Ishikawa (cell line): ENCODE measurements around the gene C9orf152.
A peak's percentile ranks its signal among the peaks of the same experiment; 100 is the strongest.

Experiments used
- CEBPB ChIP-seq: IDR thresholded peaks from 2 replicates; pipeline ENCODE4 v1.6.1; 2012
- CREB1 ChIP-seq: IDR thresholded peaks from 2 replicates; pipeline ENCODE4 v1.6.1; 2012; ENCODE audit warnings: low read depth
- EGR1 ChIP-seq: IDR thresholded peaks from 2 replicates; pipeline ENCODE4 v1.6.1; 2012
- EP300 ChIP-seq: IDR thresholded peaks from 2 replicates; pipeline ENCODE4 v1.6.1; 2012; ENCODE audit warnings: borderline replicate concordance
- FOXM1 ChIP-seq: IDR thresholded peaks from 2 replicates; pipeline ENCODE4 v1.6.1; 2012; ENCODE audit warnings: low read depth, borderline replicate concordance
- NFIC ChIP-seq: IDR thresholded peaks from 2 replicates; pipeline ENCODE4 v1.6.1; 2012
- RAD21 ChIP-seq: IDR thresholded peaks from 2 replicates; pipeline ENCODE4 v1.6.1; 2012; ENCODE audit warnings: low read depth
- TAF1 ChIP-seq: IDR thresholded peaks from 2 replicates; pipeline ENCODE4 v1.6.1; 2012; ENCODE audit warnings: low read depth, mild to moderate bottlenecking
- TCF12 ChIP-seq: IDR thresholded peaks from 2 replicates; pipeline ENCODE4 v1.6.1; 2012; ENCODE audit warnings: low read depth
- TEAD4 ChIP-seq: IDR thresholded peaks from 2 replicates; pipeline ENCODE4 v1.6.1; 2012
- YY1 ChIP-seq: IDR thresholded peaks from 2 replicates; pipeline ENCODE4 v1.6.1; 2012; ENCODE audit warnings: low read depth
- ZBTB7A ChIP-seq: IDR thresholded peaks from 2 replicates; pipeline ENCODE4 v1.6.1; 2012; ENCODE audit warnings: low read depth
- TF ChIP-seq, protein P1 (sequence below): IDR thresholded peaks from 2 replicates; pipeline ENCODE4 v1.6.1; 2012
- TF ChIP-seq, protein P2 (sequence below): IDR thresholded peaks from 2 replicates; pipeline ENCODE4 v1.6.1; 2012
- TF ChIP-seq, protein P3 (sequence below): IDR thresholded peaks from 2 replicates; pipeline ENCODE4 v1.6.1; 2012; ENCODE audit warnings: low read depth, mild to moderate bottlenecking

C9orf152 gene, protein sequence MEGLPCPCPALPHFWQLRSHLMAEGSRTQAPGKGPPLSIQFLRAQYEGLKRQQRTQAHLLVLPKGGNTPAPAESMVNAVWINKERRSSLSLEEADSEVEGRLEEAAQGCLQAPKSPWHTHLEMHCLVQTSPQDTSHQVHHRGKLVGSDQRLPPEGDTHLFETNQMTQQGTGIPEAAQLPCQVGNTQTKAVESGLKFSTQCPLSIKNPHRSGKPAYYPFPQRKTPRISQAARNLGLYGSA

DNA sequence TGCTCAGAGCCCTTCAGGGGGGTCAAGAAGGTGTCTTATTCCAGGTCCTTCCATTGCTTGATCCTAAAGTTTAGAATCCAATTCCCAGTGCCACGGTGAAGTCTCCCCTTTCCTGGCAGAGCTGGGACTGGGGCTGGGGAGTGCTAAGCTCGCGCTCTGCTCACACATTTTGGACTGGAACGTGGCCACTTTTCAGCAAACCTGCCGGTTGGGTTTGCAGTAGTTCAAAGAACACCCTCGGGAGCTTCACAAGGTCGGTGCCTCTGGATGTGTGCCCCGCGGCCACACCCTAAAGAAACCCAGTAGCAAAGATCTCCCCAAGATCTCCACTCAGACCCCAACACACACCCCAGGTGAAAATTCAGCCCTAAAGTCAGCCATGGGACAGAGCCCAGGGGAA is at the start of gene C9orf152:
Gene C9orf152, minus strand, starts transcription at position 129 of the 400 bp plus-strand sequence. CDS start 580 bp downstream, outside the sequence.
- TF ChIP-seq NFIC (peak; percentile 39; the same call in 1 of the 2 replicates), TAF1 (no peak)

DNA sequence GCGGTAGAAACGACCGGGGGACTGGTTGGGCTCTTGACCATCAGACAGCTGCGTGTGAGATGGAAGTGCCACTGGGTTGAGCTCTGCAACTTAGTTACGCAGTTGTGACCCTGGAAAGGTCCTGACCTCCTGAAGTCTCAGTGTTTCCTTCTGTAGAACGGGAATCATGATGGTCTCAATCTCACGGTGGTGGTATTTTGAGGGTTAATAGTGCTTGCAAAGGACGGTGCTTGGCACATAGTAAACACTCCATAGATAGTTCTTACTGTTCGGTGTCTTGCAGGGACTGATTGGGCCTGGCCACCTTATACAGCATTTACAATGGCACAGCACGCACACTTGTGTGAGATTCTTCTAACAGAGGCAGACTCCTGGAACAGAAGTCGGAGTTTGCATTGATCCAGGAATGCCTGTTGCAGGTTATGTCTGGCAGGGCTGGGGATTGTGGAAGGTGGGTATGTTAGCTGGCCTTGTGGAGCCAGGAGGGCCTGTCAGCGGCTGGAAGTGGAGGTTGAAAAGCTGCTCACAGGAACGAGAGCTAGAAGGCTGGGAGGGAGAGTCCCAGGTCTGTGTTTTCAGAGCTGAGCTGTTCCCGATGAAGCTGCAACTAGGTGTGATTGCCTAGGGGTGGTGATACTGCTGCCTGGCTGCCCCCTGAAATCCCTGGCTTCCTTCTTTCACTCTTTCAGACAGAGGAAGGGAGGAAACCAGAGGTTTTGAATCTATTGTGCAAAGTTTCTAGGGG is 49.3 kb upstream of the C9orf152 start:
- no peak for TF ChIP-seq TAF1
- no peak for TF ChIP-seq CEBPB
- TF ChIP-seq FOXM1, result no peak
- no peak for TF ChIP-seq CREB1
- TF ChIP-seq EP300, result no peak
- TF ChIP-seq, protein P1, sequence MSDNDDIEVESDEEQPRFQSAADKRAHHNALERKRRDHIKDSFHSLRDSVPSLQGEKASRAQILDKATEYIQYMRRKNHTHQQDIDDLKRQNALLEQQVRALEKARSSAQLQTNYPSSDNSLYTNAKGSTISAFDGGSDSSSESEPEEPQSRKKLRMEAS, result no peak
- TF ChIP-seq TEAD4, result no peak
- no peak for TF ChIP-seq ZBTB7A
- no peak for TF ChIP-seq TCF12
- TF ChIP-seq, protein P2, sequence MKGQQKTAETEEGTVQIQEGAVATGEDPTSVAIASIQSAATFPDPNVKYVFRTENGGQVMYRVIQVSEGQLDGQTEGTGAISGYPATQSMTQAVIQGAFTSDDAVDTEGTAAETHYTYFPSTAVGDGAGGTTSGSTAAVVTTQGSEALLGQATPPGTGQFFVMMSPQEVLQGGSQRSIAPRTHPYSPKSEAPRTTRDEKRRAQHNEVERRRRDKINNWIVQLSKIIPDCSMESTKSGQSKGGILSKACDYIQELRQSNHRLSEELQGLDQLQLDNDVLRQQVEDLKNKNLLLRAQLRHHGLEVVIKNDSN, result no peak
- TF ChIP-seq, protein P3, sequence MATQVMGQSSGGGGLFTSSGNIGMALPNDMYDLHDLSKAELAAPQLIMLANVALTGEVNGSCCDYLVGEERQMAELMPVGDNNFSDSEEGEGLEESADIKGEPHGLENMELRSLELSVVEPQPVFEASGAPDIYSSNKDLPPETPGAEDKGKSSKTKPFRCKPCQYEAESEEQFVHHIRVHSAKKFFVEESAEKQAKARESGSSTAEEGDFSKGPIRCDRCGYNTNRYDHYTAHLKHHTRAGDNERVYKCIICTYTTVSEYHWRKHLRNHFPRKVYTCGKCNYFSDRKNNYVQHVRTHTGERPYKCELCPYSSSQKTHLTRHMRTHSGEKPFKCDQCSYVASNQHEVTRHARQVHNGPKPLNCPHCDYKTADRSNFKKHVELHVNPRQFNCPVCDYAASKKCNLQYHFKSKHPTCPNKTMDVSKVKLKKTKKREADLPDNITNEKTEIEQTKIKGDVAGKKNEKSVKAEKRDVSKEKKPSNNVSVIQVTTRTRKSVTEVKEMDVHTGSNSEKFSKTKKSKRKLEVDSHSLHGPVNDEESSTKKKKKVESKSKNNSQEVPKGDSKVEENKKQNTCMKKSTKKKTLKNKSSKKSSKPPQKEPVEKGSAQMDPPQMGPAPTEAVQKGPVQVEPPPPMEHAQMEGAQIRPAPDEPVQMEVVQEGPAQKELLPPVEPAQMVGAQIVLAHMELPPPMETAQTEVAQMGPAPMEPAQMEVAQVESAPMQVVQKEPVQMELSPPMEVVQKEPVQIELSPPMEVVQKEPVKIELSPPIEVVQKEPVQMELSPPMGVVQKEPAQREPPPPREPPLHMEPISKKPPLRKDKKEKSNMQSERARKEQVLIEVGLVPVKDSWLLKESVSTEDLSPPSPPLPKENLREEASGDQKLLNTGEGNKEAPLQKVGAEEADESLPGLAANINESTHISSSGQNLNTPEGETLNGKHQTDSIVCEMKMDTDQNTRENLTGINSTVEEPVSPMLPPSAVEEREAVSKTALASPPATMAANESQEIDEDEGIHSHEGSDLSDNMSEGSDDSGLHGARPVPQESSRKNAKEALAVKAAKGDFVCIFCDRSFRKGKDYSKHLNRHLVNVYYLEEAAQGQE, result no peak
- TF ChIP-seq EGR1, result no peak
- TF ChIP-seq NFIC, result no peak
- TF ChIP-seq YY1, result no peak
- TF ChIP-seq RAD21, result no peak

DNA sequence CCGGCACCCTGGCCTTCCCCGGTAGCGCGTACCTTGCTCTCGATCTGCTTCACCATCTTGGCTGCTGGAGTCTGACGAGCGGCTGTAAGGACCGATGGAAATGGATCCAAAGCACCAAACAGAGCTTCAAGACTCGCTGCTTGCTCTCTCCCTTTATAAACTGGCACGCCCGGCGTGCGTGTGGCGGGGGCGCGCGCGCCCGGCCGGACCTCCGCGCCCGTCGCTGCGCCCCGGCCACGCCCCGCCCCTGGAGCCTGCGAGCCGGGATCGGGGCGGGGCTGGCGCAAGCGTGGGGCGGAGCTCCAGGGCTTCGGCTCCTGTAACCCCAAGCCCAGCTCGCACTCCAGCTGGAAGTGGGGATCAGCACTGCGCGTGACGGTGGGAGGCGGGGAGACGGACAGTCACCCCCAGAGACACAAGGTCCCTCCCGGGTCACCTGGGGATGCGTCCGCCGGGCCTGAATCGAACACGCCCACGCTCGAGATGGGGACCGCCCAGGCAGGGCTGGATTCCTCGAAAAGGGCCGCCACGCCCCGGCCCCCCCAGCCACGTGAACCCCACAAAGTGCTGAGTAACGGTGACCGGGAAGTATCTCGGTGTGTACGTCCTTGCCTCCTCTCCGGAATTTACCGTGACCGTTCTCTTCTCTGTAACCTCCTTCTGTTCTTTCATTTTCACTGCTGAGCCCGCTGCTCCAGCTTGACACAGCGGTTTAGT is 48.6 kb upstream of the C9orf152 start, which contains the start of gene TXN:
Gene TXN, minus strand, starts transcription at position 128 of the 717 bp plus-strand sequence. Its CDS starts 72 bp downstream, at position 56.
- peak; percentile 48; the same call in 1 of the 2 replicates for TF ChIP-seq YY1
- no peak; the same call in 1 of the 2 replicates for TF ChIP-seq ZBTB7A
- no peak for TF ChIP-seq TCF12
- peak; percentile 90 for TF ChIP-seq EGR1
- peak; percentile 85 for TF ChIP-seq TAF1
- no peak for TF ChIP-seq RAD21
- TF ChIP-seq, protein P2, result peak; percentile 77
- TF ChIP-seq, protein P1, result peak; percentile 89
- TF ChIP-seq CEBPB, result no peak
- no peak for TF ChIP-seq NFIC
- TF ChIP-seq EP300, result 0 out of 2 replicates have a peak, but pooled peaks have one; percentile 10
- TF ChIP-seq TEAD4, result no peak

DNA sequence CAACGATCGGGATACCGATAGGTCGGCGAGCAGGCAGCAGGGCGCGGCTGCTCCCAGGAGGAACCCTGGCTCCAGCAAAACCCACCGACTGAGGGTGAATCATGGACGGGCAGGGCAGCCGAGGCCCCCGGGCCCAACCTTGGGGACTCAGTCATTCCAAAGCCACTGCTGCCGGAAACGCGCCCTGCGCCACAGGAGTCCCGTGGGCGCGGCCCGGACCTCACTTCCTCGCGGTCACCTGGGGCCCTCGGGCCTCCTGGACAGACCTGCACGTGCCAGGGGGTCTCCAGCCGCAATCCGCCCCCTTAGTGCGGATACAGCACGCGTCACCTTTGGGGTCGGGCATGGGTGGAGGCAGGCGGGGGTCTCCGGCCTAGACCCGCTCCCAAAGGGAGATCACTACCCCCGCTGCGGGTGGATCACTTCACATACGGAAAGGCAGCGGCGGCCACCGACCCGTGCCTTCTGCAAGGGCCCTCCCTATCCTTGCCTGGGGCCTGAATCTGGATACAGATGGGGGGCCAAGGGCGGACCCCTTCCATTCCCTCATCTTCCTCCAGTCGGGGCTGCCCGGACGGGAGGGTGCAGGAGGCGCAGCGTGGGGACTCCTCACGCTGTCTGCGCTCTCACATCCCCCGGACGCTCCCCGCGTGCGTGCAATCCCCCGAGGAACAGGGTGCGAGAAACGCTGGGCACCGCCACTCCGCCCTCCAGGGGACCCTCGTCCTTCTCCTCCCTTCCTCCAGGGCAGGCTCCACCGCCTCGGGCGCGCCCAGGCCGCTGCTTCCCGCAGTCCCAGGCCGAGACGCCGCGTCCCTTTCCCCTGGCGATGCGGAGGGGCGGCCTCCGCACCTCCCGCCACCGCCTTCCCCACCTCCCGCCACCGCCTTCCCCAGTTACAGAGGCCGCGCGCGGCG is 47.8 kb upstream of the C9orf152 start:
- TF ChIP-seq NFIC, result no peak
- TF ChIP-seq YY1, result no peak
- TF ChIP-seq, protein P1, result peak; percentile 74
- no peak for TF ChIP-seq TEAD4
- TF ChIP-seq, protein P3, result no peak
- no peak for TF ChIP-seq TAF1
- TF ChIP-seq RAD21, result no peak
- TF ChIP-seq ZBTB7A, result peak; percentile 45
- TF ChIP-seq, protein P2, result peak; percentile 53; the same call in 1 of the 2 replicates
- no peak for TF ChIP-seq CREB1
- no peak for TF ChIP-seq TCF12
- no peak for TF ChIP-seq FOXM1
- no peak for TF ChIP-seq EP300
- TF ChIP-seq CEBPB, result no peak
- TF ChIP-seq EGR1, result no peak
